Measurements from ENCODE around the gene SPTLC1. TPM values are rescaled to one million over a fixed set of nuclear protein-coding genes. Genes with fewer than 3 reads are reported as not detected.
"Not testable (repeated sequence)": the region's sequence is repeated elsewhere in the genome, so short reads cannot be mapped to it uniquely, and the experiment has no call there.

SPTLC1 gene
- total RNA-seq, 4 donors from 2014 or later: 53.6 to 94.6 (median 68.1) TPM

DNA sequence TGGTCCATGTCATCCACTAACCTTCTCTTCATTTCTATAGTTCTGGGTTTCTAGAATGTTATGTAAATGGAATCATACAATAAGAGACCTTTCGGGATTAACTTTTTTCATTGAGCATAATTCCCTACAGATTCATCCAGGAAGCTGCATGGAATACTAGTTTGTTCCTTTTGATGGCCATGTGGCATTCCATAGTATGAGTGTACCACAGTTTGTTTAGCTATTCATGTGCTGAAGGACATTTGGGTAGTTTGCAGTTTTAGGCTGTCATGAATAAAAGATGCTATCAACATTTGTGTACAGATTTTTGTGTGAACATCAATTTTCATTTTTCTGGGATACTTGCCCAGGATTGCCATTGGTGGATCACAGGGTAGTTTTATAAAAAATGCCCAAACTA is 6.8 kb upstream of the SPTLC1 start:
- no peaks in the 10 kb centered on the region for H3K27me3 ChIP-seq
- no peaks in the 10 kb centered on the region for H3K9me3 ChIP-seq
- H3K4me3 ChIP-seq: no peak overlapping the region
- TF ChIP-seq, protein P1, sequence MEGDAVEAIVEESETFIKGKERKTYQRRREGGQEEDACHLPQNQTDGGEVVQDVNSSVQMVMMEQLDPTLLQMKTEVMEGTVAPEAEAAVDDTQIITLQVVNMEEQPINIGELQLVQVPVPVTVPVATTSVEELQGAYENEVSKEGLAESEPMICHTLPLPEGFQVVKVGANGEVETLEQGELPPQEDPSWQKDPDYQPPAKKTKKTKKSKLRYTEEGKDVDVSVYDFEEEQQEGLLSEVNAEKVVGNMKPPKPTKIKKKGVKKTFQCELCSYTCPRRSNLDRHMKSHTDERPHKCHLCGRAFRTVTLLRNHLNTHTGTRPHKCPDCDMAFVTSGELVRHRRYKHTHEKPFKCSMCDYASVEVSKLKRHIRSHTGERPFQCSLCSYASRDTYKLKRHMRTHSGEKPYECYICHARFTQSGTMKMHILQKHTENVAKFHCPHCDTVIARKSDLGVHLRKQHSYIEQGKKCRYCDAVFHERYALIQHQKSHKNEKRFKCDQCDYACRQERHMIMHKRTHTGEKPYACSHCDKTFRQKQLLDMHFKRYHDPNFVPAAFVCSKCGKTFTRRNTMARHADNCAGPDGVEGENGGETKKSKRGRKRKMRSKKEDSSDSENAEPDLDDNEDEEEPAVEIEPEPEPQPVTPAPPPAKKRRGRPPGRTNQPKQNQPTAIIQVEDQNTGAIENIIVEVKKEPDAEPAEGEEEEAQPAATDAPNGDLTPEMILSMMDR (IDR thresholded peaks at IDR 0.05): no peak
- no peak for TF ChIP-seq POLR2A (IDR thresholded peaks at IDR 0.05)
- no peak overlapping the region for H3K27ac ChIP-seq
- no peaks in the 10 kb centered on the region for H3K36me3 ChIP-seq
- no peaks in the 10 kb centered on the region for H3K4me1 ChIP-seq
- DNase-seq: no peak

DNA sequence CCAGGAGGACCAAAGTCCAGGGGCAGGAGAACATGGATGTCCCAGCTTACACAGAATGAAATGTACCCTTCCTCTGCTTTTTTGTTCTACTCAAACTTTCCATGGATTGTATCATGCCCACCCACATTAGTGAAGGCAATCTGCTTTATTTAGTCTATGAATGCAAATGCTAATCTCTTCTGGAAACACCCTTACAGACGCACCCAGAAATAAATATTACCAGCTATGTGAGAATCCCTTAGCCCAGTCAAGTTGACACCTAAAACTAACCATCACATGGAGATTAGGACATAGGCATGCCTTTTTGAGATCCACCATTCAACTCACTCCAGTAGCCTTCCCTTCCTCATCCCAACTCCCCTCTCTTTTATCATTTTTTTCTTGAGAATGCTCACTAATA is 6.1 kb upstream of the SPTLC1 start:
- no peaks in the 10 kb centered on the region for H3K4me1 ChIP-seq
- no peaks in the 10 kb centered on the region for H3K27me3 ChIP-seq
- DNase-seq: no peak
- no peaks in the 10 kb centered on the region for H3K36me3 ChIP-seq
- H3K27ac ChIP-seq: no peak overlapping the region
- H3K9me3 ChIP-seq: no peaks in the 10 kb centered on the region
- H3K4me3 ChIP-seq: no peak overlapping the region
- TF ChIP-seq POLR2A (IDR thresholded peaks at IDR 0.05): no peak
- TF ChIP-seq, protein P1 (IDR thresholded peaks at IDR 0.05): no peak

DNA sequence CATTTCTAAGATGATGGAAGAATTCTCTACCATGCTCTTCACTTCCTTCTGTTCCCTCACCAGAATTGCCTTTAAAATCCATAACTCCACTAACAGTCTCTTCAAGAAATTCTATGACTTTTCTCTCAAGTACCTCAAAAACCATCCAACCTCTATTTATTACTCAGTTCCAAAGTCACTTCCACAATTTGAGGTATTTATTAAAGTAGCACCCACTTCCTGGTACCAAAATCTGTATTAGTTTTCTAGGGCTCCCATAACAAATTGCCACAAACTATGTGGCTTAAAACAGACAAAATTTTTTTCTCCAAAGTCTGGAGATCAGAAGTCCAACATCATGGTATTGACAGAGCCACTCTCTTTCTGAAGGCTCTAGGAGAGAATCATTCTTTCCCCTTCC is 4.9 kb upstream of the SPTLC1 start:
- Histone ChIP-seq H3K27me3 (no peaks in the 10 kb centered on the region), H3K36me3 (no peaks in the 10 kb centered on the region), H3K4me3 (no peak overlapping the region), H3K4me1 (no peaks in the 10 kb centered on the region), H3K27ac (no peak overlapping the region), H3K9me3 (no peaks in the 10 kb centered on the region)
- no peak for DNase-seq
- no peak for TF ChIP-seq POLR2A (IDR thresholded peaks at IDR 0.05)
- TF ChIP-seq, protein P1 (IDR thresholded peaks at IDR 0.05): no peak

DNA sequence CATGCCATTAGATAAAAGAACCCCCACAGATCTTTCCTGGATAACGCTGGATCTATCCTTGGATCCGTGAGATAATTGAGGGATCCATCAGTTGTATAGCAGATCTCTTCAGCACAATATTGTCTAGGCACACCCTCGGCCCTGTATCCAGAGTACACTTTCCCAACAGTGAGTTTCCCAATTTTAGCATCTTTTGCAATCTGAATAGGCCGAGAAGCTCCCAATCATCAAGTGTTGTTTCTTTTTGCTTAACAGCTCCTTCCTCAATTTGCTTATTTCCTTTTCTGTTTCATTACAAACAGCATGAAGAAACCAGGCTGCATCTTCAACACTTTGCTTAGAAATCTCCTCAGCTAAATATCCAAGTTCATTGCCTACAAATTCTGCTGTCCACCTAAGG is 4.4 kb upstream of the SPTLC1 start:
- no peaks in the 10 kb centered on the region for H3K9me3 ChIP-seq
- DNase-seq: no peak
- H3K4me1 ChIP-seq: peaks cover 0 to under 1% (median under 1%) of the 10 kb centered on the region in 4 donors
- H3K27me3 ChIP-seq: no peaks in the 10 kb centered on the region
- no peaks in the 10 kb centered on the region for H3K36me3 ChIP-seq
- H3K4me3 ChIP-seq: no peak overlapping the region
- H3K27ac ChIP-seq: no peak overlapping the region
- TF ChIP-seq POLR2A (IDR thresholded peaks at IDR 0.05): no peak
- TF ChIP-seq, protein P1 (IDR thresholded peaks at IDR 0.05): no peak

DNA sequence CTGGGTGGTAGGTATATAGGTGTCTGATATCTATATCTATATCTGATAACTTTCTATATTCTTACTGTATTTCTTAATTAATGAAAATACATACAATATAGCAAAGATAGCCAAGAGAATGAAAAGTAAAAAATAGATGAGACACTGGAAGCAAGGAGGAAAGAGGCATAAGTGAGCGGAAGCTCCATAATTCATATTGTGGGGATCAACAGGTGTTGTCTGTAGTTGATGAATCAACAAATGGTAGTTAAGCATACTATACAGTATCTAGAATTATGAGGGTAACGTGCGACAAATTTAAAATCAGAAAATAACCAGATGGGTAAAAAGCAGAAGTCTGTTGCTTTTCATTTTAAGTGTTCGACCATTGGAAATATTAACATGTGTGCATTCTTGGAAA is 7.1 kb downstream of the SPTLC1 start:
- Histone ChIP-seq H3K4me1 (no peaks in the 10 kb centered on the region), H3K4me3 (no peak overlapping the region), H3K27me3 (no peaks in the 10 kb centered on the region), H3K27ac (no peak overlapping the region), H3K36me3 (peaks cover 0 to 67% (median 0%) of the 10 kb centered on the region in 3 donors), H3K9me3 (no peaks in the 10 kb centered on the region)
- no peak for DNase-seq
- TF ChIP-seq, protein P1 (IDR thresholded peaks at IDR 0.05): no peak

DNA sequence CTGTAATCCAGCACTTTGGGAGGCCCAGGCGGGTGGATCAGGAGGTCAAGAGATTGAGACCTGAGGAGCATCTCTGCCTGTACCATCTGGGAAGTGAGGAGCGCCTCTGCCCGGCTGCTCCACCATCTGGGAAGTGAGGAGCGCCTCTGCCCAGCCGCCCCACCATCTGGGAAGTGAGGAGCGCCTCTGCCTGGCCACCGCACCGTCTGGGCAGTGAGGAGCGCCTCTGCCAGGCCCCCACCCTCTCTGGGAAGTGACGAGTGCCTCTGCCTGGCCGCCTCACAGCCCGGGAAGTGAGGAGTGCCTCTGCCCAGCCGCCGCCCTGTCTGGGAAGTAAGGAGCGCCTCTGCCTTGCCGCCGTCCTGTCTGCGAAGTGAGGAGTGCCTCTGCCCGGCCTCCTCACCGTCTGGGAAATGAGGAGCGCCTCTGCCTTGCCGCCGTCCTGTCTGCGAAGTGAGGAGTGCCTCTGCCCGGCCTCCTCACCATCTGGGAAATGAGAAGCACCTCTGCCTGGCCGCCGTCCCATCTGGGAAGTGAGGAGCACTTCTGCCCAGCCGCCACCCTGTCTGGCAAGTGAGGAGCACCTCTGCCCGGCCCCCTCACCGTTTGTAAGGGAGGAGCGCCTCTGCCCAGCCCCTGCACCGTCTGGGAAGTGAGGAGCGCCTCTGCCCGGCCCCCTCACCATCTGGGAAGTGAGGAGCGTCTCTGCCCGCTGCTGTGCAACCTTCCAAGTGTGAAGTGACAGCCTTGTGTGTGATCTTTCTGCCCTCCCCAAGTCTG is 9.6 kb downstream of the SPTLC1 start:
- not testable (repeated sequence) for H3K4me1 ChIP-seq, DNase-seq, H3K27ac ChIP-seq, H3K27me3 ChIP-seq, H3K4me3 ChIP-seq, H3K9me3 ChIP-seq
- peaks cover 0 to 52% (median 0%) of the 10 kb centered on the region in 3 donors for H3K36me3 ChIP-seq

DNA sequence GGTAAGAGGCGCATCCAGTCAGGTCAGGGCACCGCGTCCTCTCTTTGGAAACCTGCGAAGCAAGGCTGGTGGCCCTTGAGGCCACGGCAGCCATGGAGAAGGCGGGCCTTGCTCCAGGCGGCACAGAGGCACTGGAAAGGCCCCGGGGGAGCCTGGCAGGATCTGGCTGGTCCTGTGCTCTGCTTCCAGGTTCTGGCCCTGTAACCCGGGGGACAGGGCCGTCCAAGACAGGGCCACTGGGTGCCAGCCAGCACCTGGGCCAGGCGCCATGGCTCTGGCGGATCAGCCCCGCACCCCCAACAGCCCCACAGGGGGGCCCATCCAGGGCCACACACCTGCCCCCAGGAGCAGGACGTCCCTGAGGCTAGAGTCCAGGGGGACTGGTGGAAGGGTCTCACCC is 11.6 kb downstream of the SPTLC1 start:
- not testable (repeated sequence) for H3K9me3 ChIP-seq, H3K4me1 ChIP-seq, H3K27me3 ChIP-seq, H3K27ac ChIP-seq, DNase-seq, H3K4me3 ChIP-seq
- H3K36me3 ChIP-seq: peaks cover 0 to 44% (median 0%) of the 10 kb centered on the region in 3 donors

Data from Peyer's patch (tissue), 4 donors.